HepG2 (cell line): ENCODE results near the gene NTMT1.

Experiments
- CBFB ChIP-seq: sonication (generic); formaldehyde crosslinking; IDR thresholded peaks from 2 replicates; pipeline ENCODE4 v1.4.0; 2020; ENCODE audit warnings: missing genetic modification reagents
- HNRNPUL1 ChIP-seq: fragments of 200-400 bp; formaldehyde crosslinking; IDR thresholded peaks from 2 replicates; pipeline ENCODE4 v1.6.1; 2017; ENCODE audit warnings: low read depth, mild to moderate bottlenecking, low read length, moderate library complexity
- NCOA5 ChIP-seq: sonication (generic); formaldehyde crosslinking; IDR thresholded peaks from 2 replicates; pipeline ENCODE4 v1.4.0; 2020; ENCODE audit warnings: missing genetic modification reagents
- RELA ChIP-seq: sonication (generic); formaldehyde crosslinking; IDR thresholded peaks from 2 replicates; pipeline ENCODE4 v1.4.0; 2020; ENCODE audit warnings: missing genetic modification reagents
- SP1 ChIP-seq, 2 experiments: fragments of 450-650 bp in 1 of 2; sonication (generic) in 1 of 2; formaldehyde crosslinking in 1 of 2; IDR thresholded peaks; 2 replicates each; pipeline versions ENCODE4 v1.4.0 to v1.6.1; 2016 to 2020; ENCODE audit warnings: missing genetic modification reagents in 1 of 2
- STAG1 ChIP-seq: sonication (generic); formaldehyde crosslinking; IDR thresholded peaks from 2 replicates; pipeline ENCODE4 v1.4.0; 2020; ENCODE audit warnings: missing genetic modification reagents
- TF ChIP-seq, protein P1 (sequence below), 2 experiments: fragments of 450-650 bp in 1 of 2; sonication (generic) in 1 of 2; formaldehyde crosslinking; IDR thresholded peaks; 2 replicates each; pipeline versions ENCODE4 v1.5.0 to v1.8.0; 2020 to 2022; ENCODE audit warnings: mild to moderate bottlenecking in 1 of 2, missing genetic modification reagents in 1 of 2

GRCh38 chr9:129665814-129666520, 40.0 kb downstream of the NTMT1 start:
- TF ChIP-seq STAG1 (CRISPR knock-in tag) (no peak), SP1 (IDR thresholded peaks at IDR 0.05) (no peak), SP1 (CRISPR knock-in tag; IDR thresholded peaks at IDR 0.05) (no peak), NCOA5 (CRISPR knock-in tag) (no peak), RELA (CRISPR knock-in tag) (no peak), CBFB (CRISPR knock-in tag) (no peak), HNRNPUL1 (no peak)
- TF ChIP-seq, protein P1, sequence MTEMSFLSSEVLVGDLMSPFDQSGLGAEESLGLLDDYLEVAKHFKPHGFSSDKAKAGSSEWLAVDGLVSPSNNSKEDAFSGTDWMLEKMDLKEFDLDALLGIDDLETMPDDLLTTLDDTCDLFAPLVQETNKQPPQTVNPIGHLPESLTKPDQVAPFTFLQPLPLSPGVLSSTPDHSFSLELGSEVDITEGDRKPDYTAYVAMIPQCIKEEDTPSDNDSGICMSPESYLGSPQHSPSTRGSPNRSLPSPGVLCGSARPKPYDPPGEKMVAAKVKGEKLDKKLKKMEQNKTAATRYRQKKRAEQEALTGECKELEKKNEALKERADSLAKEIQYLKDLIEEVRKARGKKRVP (CRISPR knock-in tag; IDR thresholded peaks at IDR 0.05): no peak
